ENCODE results near the gene DENND11. TPM values are rescaled to one million over a fixed set of nuclear protein-coding genes. Genes with fewer than 3 reads are reported as not detected.

DENND11 gene
- total RNA-seq, 3 donors from 2014 or later: 14.1 to 49.2 (median 32.1) TPM

- no peaks in the 10 kb centered on the region for H3K27me3 ChIP-seq
- no peaks in the 10 kb centered on the region for H3K36me3 ChIP-seq
- H3K4me1 ChIP-seq: no peaks in the 10 kb centered on the region
- DNase-seq (ENCODE audit: low spot score in 2 of 2): no peak
- intact Hi-C loops (cut with DNase I; ENCODE audit: low total_unique reads): no loop called here
- no peak overlapping the region for H3K27ac ChIP-seq
- no peaks in the 10 kb centered on the region for H3K9me3 ChIP-seq
- TF ChIP-seq CTCF (IDR thresholded peaks at IDR 0.05) (no peak), POLR2A (IDR thresholded peaks at IDR 0.05) (no peak), POLR2AphosphoS5 (IDR thresholded peaks at IDR 0.05) (no peak)
- H3K4me3 ChIP-seq: no peak overlapping the region
Measured at GRCh38 chr7:141714571-141714970, 12.6 kb upstream of the DENND11 start.

DNA sequence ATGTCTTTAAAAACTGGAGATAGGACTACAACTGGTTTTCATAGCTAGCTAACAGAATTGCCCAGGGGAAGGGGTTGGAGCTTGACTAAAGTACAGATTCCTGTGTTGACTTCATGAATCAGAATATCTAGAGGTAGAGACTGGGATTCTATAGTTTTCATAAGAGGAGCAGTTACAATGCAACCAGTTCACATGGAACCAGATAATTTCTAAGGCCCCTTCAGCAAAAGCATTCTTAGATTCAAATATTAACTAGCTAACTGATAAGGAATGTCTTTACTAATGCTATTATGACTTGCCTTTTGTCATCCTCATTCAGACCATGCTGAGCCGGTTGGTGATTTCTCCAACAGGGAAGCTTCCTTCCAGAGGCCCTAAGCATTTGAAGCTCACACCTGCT lies 11.9 kb upstream of the DENND11 start:
- Histone ChIP-seq H3K4me3 (no peak overlapping the region), H3K36me3 (no peaks in the 10 kb centered on the region), H3K27ac (no peak overlapping the region), H3K27me3 (no peaks in the 10 kb centered on the region), H3K4me1 (no peaks in the 10 kb centered on the region), H3K9me3 (no peaks in the 10 kb centered on the region)
- no peak for DNase-seq (ENCODE audit: low spot score in 2 of 2)
- intact Hi-C loops (cut with DNase I; ENCODE audit: low total_unique reads): no loop called here
- TF ChIP-seq CTCF (IDR thresholded peaks at IDR 0.05): no peak
- no peak for TF ChIP-seq POLR2A (IDR thresholded peaks at IDR 0.05)
- TF ChIP-seq POLR2AphosphoS5 (IDR thresholded peaks at IDR 0.05): no peak

- TF ChIP-seq CTCF (IDR thresholded peaks at IDR 0.05): no peak
- no peak for TF ChIP-seq POLR2AphosphoS5 (IDR thresholded peaks at IDR 0.05)
- no peak for TF ChIP-seq POLR2A (IDR thresholded peaks at IDR 0.05)
- intact Hi-C loops (cut with DNase I; ENCODE audit: low total_unique reads): no loop called here
- no peak overlapping the region for H3K27ac ChIP-seq
Measured at GRCh38 chr7:141712603-141713255, 10.8 kb upstream of the DENND11 start.

GRCh38 chr7:141710301-141710700 lies 8.3 kb upstream of the DENND11 start:
- no peaks in the 10 kb centered on the region for H3K27me3 ChIP-seq
- H3K4me1 ChIP-seq: no peaks in the 10 kb centered on the region
- no peaks in the 10 kb centered on the region for H3K36me3 ChIP-seq
- TF ChIP-seq POLR2A (IDR thresholded peaks at IDR 0.05) (no peak), CTCF (IDR thresholded peaks at IDR 0.05) (no peak), POLR2AphosphoS5 (IDR thresholded peaks at IDR 0.05) (no peak)
- H3K4me3 ChIP-seq: no peak overlapping the region
- intact Hi-C loops (cut with DNase I; ENCODE audit: low total_unique reads): no loop called here
- DNase-seq (ENCODE audit: low spot score in 2 of 2): no peak
- H3K9me3 ChIP-seq: no peaks in the 10 kb centered on the region
- H3K27ac ChIP-seq: no peak overlapping the region

More at GRCh38 chr7:141712603-141713255, 10.8 kb upstream of the DENND11 start:
- no peaks in the 10 kb centered on the region for H3K27me3 ChIP-seq
- H3K4me3 ChIP-seq: no peak overlapping the region
- no peak for DNase-seq (ENCODE audit: low spot score in 2 of 2)
- no peaks in the 10 kb centered on the region for H3K4me1 ChIP-seq
- H3K36me3 ChIP-seq: no peaks in the 10 kb centered on the region
- H3K9me3 ChIP-seq: no peaks in the 10 kb centered on the region

DNA sequence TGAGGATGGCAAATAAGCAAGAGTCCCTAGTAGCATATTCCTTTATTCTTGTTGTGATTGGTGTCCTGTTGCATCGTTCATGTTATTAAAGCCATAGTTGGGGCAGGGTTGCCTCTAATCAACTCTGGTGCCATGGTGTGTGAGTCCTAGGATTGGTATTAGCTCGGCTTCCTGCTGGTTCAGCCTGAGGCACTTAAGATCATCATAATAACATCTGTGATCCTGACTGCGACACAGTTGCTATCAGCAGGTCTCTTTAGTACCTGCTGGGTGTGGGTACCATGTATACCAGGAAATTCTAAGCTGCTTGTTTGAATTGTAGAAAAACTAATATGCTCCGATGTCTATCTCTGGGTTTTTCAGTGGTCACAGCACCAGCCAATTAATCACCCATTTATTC lies 7.8 kb upstream of the DENND11 start:
- DNase-seq (ENCODE audit: low spot score in 2 of 2): no peak
- Histone ChIP-seq H3K4me1 (no peaks in the 10 kb centered on the region), H3K4me3 (no peak overlapping the region), H3K36me3 (no peaks in the 10 kb centered on the region), H3K27ac (no peak overlapping the region), H3K9me3 (no peaks in the 10 kb centered on the region), H3K27me3 (no peaks in the 10 kb centered on the region)
- intact Hi-C loops (cut with DNase I; ENCODE audit: low total_unique reads): no loop called here
- TF ChIP-seq POLR2A (IDR thresholded peaks at IDR 0.05): no peak
- no peak for TF ChIP-seq POLR2AphosphoS5 (IDR thresholded peaks at IDR 0.05)
- no peak for TF ChIP-seq CTCF (IDR thresholded peaks at IDR 0.05)

All from breast epithelium (tissue), 4 donors.